Measurements from ENCODE around the gene CLCNKA. TPM values are rescaled to one million over a fixed set of nuclear protein-coding genes. Genes with fewer than 3 reads are reported as not detected.
A peak's percentile ranks its signal among the peaks of the same experiment; 100 is the strongest.
"Not testable (repeated sequence)": the region's sequence is repeated elsewhere in the genome, so short reads cannot be mapped to it uniquely, and the experiment has no call there.

CLCNKA gene
- total and polyA plus RNA-seq, 3 experiments from 2014 or later = not detected

GRCh38 chr1:16062687-16063075, 40.8 kb downstream of the CLCNKA start:
- H3K27ac ChIP-seq (ENCODE audit: low read depth, low read length); H3K4me3 Mint-ChIP-seq; H3K27ac Mint-ChIP-seq; H3K9me3 Mint-ChIP-seq; H3K36me3 Mint-ChIP-seq; CTCF ChIA-PET; H3K4me3 ChIP-seq (ENCODE audit: low read length); H3K9me3 ChIP-seq (ENCODE audit: low read length); H3K4me1 ChIP-seq (ENCODE audit: insufficient read depth, low read length); H3K36me3 ChIP-seq (ENCODE audit: insufficient read depth, low read length); POLR2A ChIA-PET; DNase-seq; H3K27me3 ChIP-seq (ENCODE audit: insufficient read depth, low read length, poor library complexity, severe bottlenecking): not testable (repeated sequence)
- Mint-ChIP-seq H3K4me1 (peaks cover 13 to 20% (median 15%) of the 10 kb centered on the region in 3 donors), H3K27me3 (peaks cover 3 to 16% of the 10 kb centered on the region in 2 donors)

- H3K36me3 Mint-ChIP-seq = no peaks in the 10 kb centered on the region
- no peaks in the 10 kb centered on the region for H3K9me3 ChIP-seq (ENCODE audit: low read length)
- H3K27ac ChIP-seq (ENCODE audit: low read depth, low read length) = no peak overlapping the region
- no peak overlapping the region for H3K4me3 Mint-ChIP-seq
- H3K27ac Mint-ChIP-seq = no peak overlapping the region
- ChIA-PET CTCF (interaction anchor here (1.3 kb wide), 1 partner anchor 8 kb away, joined by 3 read pairs; no protein-coding TSS in a partner anchor), POLR2A (no interaction called here)
- no peaks in the 10 kb centered on the region for H3K9me3 Mint-ChIP-seq
- DNase-seq = no peak
- no peak overlapping the region for H3K4me3 ChIP-seq (ENCODE audit: low read length)
- no peaks in the 10 kb centered on the region for H3K36me3 ChIP-seq (ENCODE audit: insufficient read depth, low read length)
- no peaks in the 10 kb centered on the region for H3K27me3 ChIP-seq (ENCODE audit: insufficient read depth, low read length, poor library complexity, severe bottlenecking)
- no peaks in the 10 kb centered on the region for H3K4me1 ChIP-seq (ENCODE audit: insufficient read depth, low read length)
- peaks cover 3 to 16% of the 10 kb centered on the region in 2 donors for H3K27me3 Mint-ChIP-seq
- peaks cover 13 to 20% (median 15%) of the 10 kb centered on the region in 3 donors for H3K4me1 Mint-ChIP-seq
These were observed 41.5 kb downstream of the CLCNKA start for GRCh38 chr1:16063226-16063829.

- peaks cover 13 to 20% (median 15%) of the 10 kb centered on the region in 3 donors for H3K4me1 Mint-ChIP-seq
- DNase-seq = no peak
- H3K27ac ChIP-seq (ENCODE audit: low read depth, low read length) = no peak overlapping the region
- no peaks in the 10 kb centered on the region for H3K36me3 Mint-ChIP-seq
- H3K4me3 Mint-ChIP-seq = no peak overlapping the region
- no peaks in the 10 kb centered on the region for H3K9me3 ChIP-seq (ENCODE audit: low read length)
- H3K27ac Mint-ChIP-seq = peak overlapping the region in 1 of 8 donors; percentile 72
- H3K27me3 Mint-ChIP-seq = peaks cover 6 to 16% of the 10 kb centered on the region in 2 donors
- H3K4me3 ChIP-seq (ENCODE audit: low read length) = no peak overlapping the region
- no peaks in the 10 kb centered on the region for H3K27me3 ChIP-seq (ENCODE audit: insufficient read depth, low read length, poor library complexity, severe bottlenecking)
- no peaks in the 10 kb centered on the region for H3K4me1 ChIP-seq (ENCODE audit: insufficient read depth, low read length)
- ChIA-PET POLR2A (no interaction called here), CTCF (interaction anchor here (1.0 to 1.3 kb wide), 2 partner anchors 8 to 9 kb away, joined by 3 read pairs; no protein-coding TSS in a partner anchor)
- no peaks in the 10 kb centered on the region for H3K9me3 Mint-ChIP-seq
- no peaks in the 10 kb centered on the region for H3K36me3 ChIP-seq (ENCODE audit: insufficient read depth, low read length)
These were observed 42.1 kb downstream of the CLCNKA start for GRCh38 chr1:16063921-16064320.

- Mint-ChIP-seq H3K27ac (peak overlapping the region in 4 of 8 donors; percentile 5 to 97 (median 57)), H3K9me3 (no peaks in the 10 kb centered on the region), H3K4me3 (no peak overlapping the region), H3K27me3 (peaks cover 6 to 16% of the 10 kb centered on the region in 2 donors), H3K4me1 (peaks cover 13 to 20% (median 15%) of the 10 kb centered on the region in 3 donors), H3K36me3 (no peaks in the 10 kb centered on the region)
- Histone ChIP-seq H3K9me3 (ENCODE audit: low read length) (no peaks in the 10 kb centered on the region), H3K27ac (ENCODE audit: low read depth, low read length) (no peak overlapping the region), H3K27me3 (ENCODE audit: insufficient read depth, low read length, poor library complexity, severe bottlenecking) (peaks cover 4% of the 10 kb centered on the region), H3K36me3 (ENCODE audit: insufficient read depth, low read length) (no peaks in the 10 kb centered on the region), H3K4me1 (ENCODE audit: insufficient read depth, low read length) (no peaks in the 10 kb centered on the region), H3K4me3 (ENCODE audit: low read length) (no peak overlapping the region)
- ChIA-PET POLR2A (no interaction called here), CTCF (interaction anchor here (1.0 to 1.3 kb wide), 2 partner anchors 8 to 9 kb away, joined by 3 read pairs; no protein-coding TSS in a partner anchor)
- no peak for DNase-seq
These were observed 42.9 kb downstream of the CLCNKA start for GRCh38 chr1:16064536-16065268.

GRCh38 chr1:16065269-16065576, 43.4 kb downstream of the CLCNKA start:
- Histone ChIP-seq H3K9me3 (ENCODE audit: low read length) (no peaks in the 10 kb centered on the region), H3K36me3 (ENCODE audit: insufficient read depth, low read length) (no peaks in the 10 kb centered on the region), H3K4me1 (ENCODE audit: insufficient read depth, low read length) (peaks cover 5% of the 10 kb centered on the region), H3K4me3 (ENCODE audit: low read length) (no peak overlapping the region), H3K27ac (ENCODE audit: low read depth, low read length) (no peak overlapping the region), H3K27me3 (ENCODE audit: insufficient read depth, low read length, poor library complexity, severe bottlenecking) (peaks cover 4% of the 10 kb centered on the region)
- Mint-ChIP-seq H3K9me3 (no peaks in the 10 kb centered on the region), H3K36me3 (no peaks in the 10 kb centered on the region), H3K4me1 (peaks cover 18 to 25% (median 19%) of the 10 kb centered on the region in 3 donors), H3K27ac (no peak overlapping the region), H3K27me3 (peaks cover 6 to 16% of the 10 kb centered on the region in 2 donors), H3K4me3 (no peak overlapping the region)
- POLR2A ChIA-PET = no interaction called here
- DNase-seq = no peak
- CTCF ChIA-PET = no interaction called here

GRCh38 chr1:16066245-16066644, 44.4 kb downstream of the CLCNKA start:
- H3K9me3 ChIP-seq (ENCODE audit: low read length) = no peaks in the 10 kb centered on the region
- H3K27ac ChIP-seq (ENCODE audit: low read depth, low read length) = no peak overlapping the region
- H3K4me1 Mint-ChIP-seq = peaks cover 27 to 35% (median 28%) of the 10 kb centered on the region in 3 donors
- no peaks in the 10 kb centered on the region for H3K36me3 Mint-ChIP-seq
- DNase-seq = no peak
- no peak overlapping the region for H3K4me3 ChIP-seq (ENCODE audit: low read length)
- H3K27ac Mint-ChIP-seq = no peak overlapping the region
- CTCF ChIA-PET = interaction anchor here (2.2 kb wide), 1 partner anchor 13 kb away, joined by 8 read pairs; no protein-coding TSS in a partner anchor
- H3K4me1 ChIP-seq (ENCODE audit: insufficient read depth, low read length) = peaks cover 13% of the 10 kb centered on the region
- peaks cover 4% of the 10 kb centered on the region for H3K27me3 ChIP-seq (ENCODE audit: insufficient read depth, low read length, poor library complexity, severe bottlenecking)
- no peaks in the 10 kb centered on the region for H3K36me3 ChIP-seq (ENCODE audit: insufficient read depth, low read length)
- POLR2A ChIA-PET = no interaction called here
- no peak overlapping the region for H3K4me3 Mint-ChIP-seq
- peaks cover 6 to 12% of the 10 kb centered on the region in 2 donors for H3K27me3 Mint-ChIP-seq
- H3K9me3 Mint-ChIP-seq = no peaks in the 10 kb centered on the region

GRCh38 chr1:16067127-16067768, 45.4 kb downstream of the CLCNKA start:
- H3K4me1 ChIP-seq (ENCODE audit: insufficient read depth, low read length) = peaks cover 13% of the 10 kb centered on the region
- DNase-seq = no peak
- ChIA-PET POLR2A (no interaction called here), CTCF (interaction anchor here (0.7 to 2.2 kb wide), 2 partner anchors 12 to 14 kb away, joined by 3 to 8 read pairs; no protein-coding TSS in a partner anchor)
- Mint-ChIP-seq H3K27me3 (peaks cover 6 to 12% of the 10 kb centered on the region in 2 donors), H3K36me3 (no peaks in the 10 kb centered on the region), H3K4me1 (peaks cover 32 to 37% (median 33%) of the 10 kb centered on the region in 3 donors), H3K27ac (no peak overlapping the region), H3K4me3 (no peak overlapping the region), H3K9me3 (no peaks in the 10 kb centered on the region)
- no peaks in the 10 kb centered on the region for H3K9me3 ChIP-seq (ENCODE audit: low read length)
- H3K27me3 ChIP-seq (ENCODE audit: insufficient read depth, low read length, poor library complexity, severe bottlenecking) = peaks cover 4% of the 10 kb centered on the region
- H3K4me3 ChIP-seq (ENCODE audit: low read length) = no peak overlapping the region
- no peak overlapping the region for H3K27ac ChIP-seq (ENCODE audit: low read depth, low read length)
- H3K36me3 ChIP-seq (ENCODE audit: insufficient read depth, low read length) = no peaks in the 10 kb centered on the region

GRCh38 chr1:16067933-16068332, 46.1 kb downstream of the CLCNKA start:
- Mint-ChIP-seq H3K36me3 (no peaks in the 10 kb centered on the region), H3K27me3 (peaks cover 6 to 12% of the 10 kb centered on the region in 2 donors), H3K4me1 (peaks cover 32 to 37% (median 33%) of the 10 kb centered on the region in 3 donors), H3K9me3 (no peaks in the 10 kb centered on the region), H3K4me3 (peak overlapping the region in 1 of 7 donors; percentile 40), H3K27ac (no peak overlapping the region)
- ChIA-PET CTCF (interaction anchor here (1.1 to 2.2 kb wide), 2 partner anchors 11 to 121 kb away, joined by 3 to 8 read pairs; no protein-coding TSS in a partner anchor), POLR2A (no interaction called here)
- Histone ChIP-seq H3K36me3 (ENCODE audit: insufficient read depth, low read length) (no peaks in the 10 kb centered on the region), H3K27ac (ENCODE audit: low read depth, low read length) (no peak overlapping the region), H3K9me3 (ENCODE audit: low read length) (no peaks in the 10 kb centered on the region), H3K4me1 (ENCODE audit: insufficient read depth, low read length) (peaks cover 13% of the 10 kb centered on the region), H3K4me3 (ENCODE audit: low read length) (no peak overlapping the region), H3K27me3 (ENCODE audit: insufficient read depth, low read length, poor library complexity, severe bottlenecking) (peaks cover 11% of the 10 kb centered on the region)
- DNase-seq = no peak

All from CD8-positive, alpha-beta memory T cell (primary cell).